ENCODE measurements around the gene EPAS1.

The EPAS1 gene

GRCh38 chr2:46326231-46326980, 29.2 kb downstream of the EPAS1 start:
- DNase-seq: no peak

GRCh38 chr2:46327627-46328026, 30.4 kb downstream of the EPAS1 start:
- no peak for DNase-seq

GRCh38 chr2:46328291-46328690, 31.1 kb downstream of the EPAS1 start:
- DNase-seq: no peak

GRCh38 chr2:46328829-46329228, 31.6 kb downstream of the EPAS1 start:
- DNase-seq: no peak

- no peak for DNase-seq
These were observed 32.1 kb downstream of the EPAS1 start for GRCh38 chr2:46329340-46329739.

GRCh38 chr2:46329803-46330775, 32.9 kb downstream of the EPAS1 start:
- no peak for DNase-seq

GRCh38 chr2:46331109-46331766, 34.0 kb downstream of the EPAS1 start:
- DNase-seq: no peak

- no peak for DNase-seq
These were observed 35.6 kb downstream of the EPAS1 start for GRCh38 chr2:46332686-46333281.

GRCh38 chr2:46333912-46334311, 36.7 kb downstream of the EPAS1 start:
- peak in 1 of 2 donors; percentile 26 for DNase-seq

- no peak for DNase-seq
These were observed 37.4 kb downstream of the EPAS1 start for GRCh38 chr2:46334389-46335271.

GRCh38 chr2:46335391-46336282, 38.4 kb downstream of the EPAS1 start:
- DNase-seq: no peak

- no peak for DNase-seq
These were observed 39.2 kb downstream of the EPAS1 start for GRCh38 chr2:46336283-46336959.

GRCh38 chr2:46337208-46337994, 40.2 kb downstream of the EPAS1 start:
- DNase-seq: no peak

GRCh38 chr2:46338674-46339073, 41.5 kb downstream of the EPAS1 start:
- DNase-seq: no peak

GRCh38 chr2:46339200-46339599, 42.0 kb downstream of the EPAS1 start:
- DNase-seq: no peak

- no peak for DNase-seq
These were observed 42.7 kb downstream of the EPAS1 start for GRCh38 chr2:46339676-46340459.

- DNase-seq: no peak
These were observed 43.7 kb downstream of the EPAS1 start for GRCh38 chr2:46340740-46341420.
